Adrenal gland (tissue), 19 donors: ENCODE measurements around the gene PSORS1C1. TPM values are rescaled to one million over a fixed set of nuclear protein-coding genes. Genes with fewer than 3 reads are reported as not detected.
"Not testable (repeated sequence)": the region's sequence is repeated elsewhere in the genome, so short reads cannot be mapped to it uniquely, and the experiment has no call there.

ENCODE experiments used
- DNase-seq, 7 donors: peaks; one replicate each; pipeline ENCODE4 v3.0.0-alpha.2; 2019 to 2020
- H3K27ac ChIP-seq, 5 donors: fragments of 200-600 bp; sonication (generic) in 4 of 5; 1 replicate in 3 of 5; 2 replicates in 2 of 5; pipeline versions ENCODE4 v1.5.1 to v1.8.0; 2016 to 2020; ENCODE audit warnings: mild to moderate bottlenecking in 1 of 5
- H3K27me3 ChIP-seq: fragments of 200-600 bp; 2 replicates; pipeline ENCODE4 v1.8.0; 2021
- H3K36me3 ChIP-seq, 2 donors: fragments of 200-600 bp; replicated peaks in 1 of 2; 1 replicate in 1 of 2; 2 replicates in 1 of 2; pipeline versions ENCODE4 v1.5.1 to v1.8.0; 2018 to 2022
- H3K4me1 ChIP-seq, 2 donors: fragments of 200-600 bp; replicated peaks in 1 of 2; 1 replicate in 1 of 2; 2 replicates in 1 of 2; pipeline versions ENCODE4 v1.5.1 to v1.8.0; 2018 to 2021
- H3K4me3 ChIP-seq, 4 donors: fragments of 200-600 bp; sonication (generic) in 3 of 4; one replicate each; pipeline ENCODE4 v1.5.1; 2016 to 2018
- H3K9me3 ChIP-seq, 3 donors: fragments of 200-600 bp; sonication (generic) in 1 of 3; replicated peaks in 1 of 3; 1 replicate in 2 of 3; 2 replicates in 1 of 3; pipeline versions ENCODE4 v1.5.1 to v1.8.0; 2016 to 2021
- CTCF ChIP-seq, 6 experiments: fragments of 450-650 bp in 4 of 6; fragments of 200-600 bp in 2 of 6; sonication (generic) in 1 of 6; IDR thresholded peaks; 1 replicate in 5 of 6; 2 replicates in 1 of 6; pipeline versions ENCODE4 v1.5.1 to v1.8.0; 2016 to 2021; ENCODE audit warnings: antibody characterized with exemption in 6 of 6, mild to moderate bottlenecking in 2 of 6, moderate library complexity in 1 of 6
- POLR2A ChIP-seq, 2 donors: fragments of 450-650 bp; IDR thresholded peaks; one replicate each; pipeline ENCODE4 v1.6.1; 2017; ENCODE audit warnings: antibody characterized with exemption in 2 of 2, mild to moderate bottlenecking in 2 of 2, moderate library complexity in 1 of 2
- WGBS, 4 donors: extraction: QIAGEN DNeasy Blood & Tissue Kit in 2 of 4; methylation state at CpG; one replicate each; pipeline versions ENCODE4 v1.1.5 to v1.1.7; 2013 to 2017; 5-methylcytosine and 5-hydroxymethylcytosine counted together
- intact Hi-C, 2 donors: fragments of 100-400 bp; cut with DNase I; formaldehyde crosslinking; loops; one replicate each; pipeline versions ENCODE4 v1.14.1 to v1.15.0; 2022 to 2023
- long read RNA-seq, 10 donors: library from polyadenylated mRNA in 3 of 10; unstranded in 2 of 10; stranded (forward) in 1 of 10; transcript quantifications; one replicate each; pipeline ENCODE4 v2.0.0 and lab custom pipeline, GENCODE V29; 2021 to 2026
- polyA plus RNA-seq, 3 donors: library from polyadenylated mRNA; stranded (reverse); fragments of 200-250 nt in 2 of 3; fragments of 350-450 nt in 1 of 3; fragmentation: Illumina TruSeq in 1 of 3; extraction: RNeasy Lipid Tissue Mini Kit (QIAGEN cat#74804) in 1 of 3; gene quantifications; one replicate each; pipeline ENCODE4 v1.2.3, GENCODE V29; 2013 to 2014
- total RNA-seq, 9 donors: library from RNA; depleted of rRNA in 4 of 9; stranded (reverse); fragments of >200 nt in 4 of 9; fragments of 120-200 nt in 1 of 9; fragmentation: NEBNext Ultra II Directional in 1 of 9; extraction: Animal tissue kit (Norgen Biotek cat#: 25700) in 1 of 9; gene quantifications; one replicate each; pipeline versions ENCODE4 v1.1.0 to v1.2.4, GENCODE V29; 2013 to 2023
- donor health status: healthy with polysubstance abuse.
- donor health status: Bipolar disorder and iron deficiency.
- donor health status: DM: yes; HTN: yes; CAD: no.
- donor health status: DM: no; HTN: no; CAD: no.
- donor health status: DM: no; HTN: no; CAD: no.
- donor health status: DM: yes; HTN: yes; CAD: no.

The PSORS1C1 gene
- total RNA-seq (1 to 10 TPM in 3 of 9 donors, under 1 TPM in 6; 0.06 to 2.3 (median 0.52) TPM), polyA plus RNA-seq (1 to 10 TPM in 2 of 3 donors, under 1 TPM in 1; 0.60 to 5.1 (median 1.9) TPM)
- long read RNA-seq, donor 1 = 0 reads
- long read RNA-seq, donor 2 = 0 reads
- long read RNA-seq, donor 3 = 0 reads
- long read RNA-seq, donor 4 = 0 reads
- long read RNA-seq, donor 5, partial matches to known transcripts = 0 of 1 reads
- long read RNA-seq, donor 5, other reads (novel, unspliced or antisense) = 0 of 1 reads
- long read RNA-seq, donor 6 = 0 reads
- long read RNA-seq, donor 7 = 0 reads
- long read RNA-seq, donor 8 = 0 reads
- long read RNA-seq, donor 9 = 0 reads
- long read RNA-seq, donor 10 = 0 reads

DNA sequence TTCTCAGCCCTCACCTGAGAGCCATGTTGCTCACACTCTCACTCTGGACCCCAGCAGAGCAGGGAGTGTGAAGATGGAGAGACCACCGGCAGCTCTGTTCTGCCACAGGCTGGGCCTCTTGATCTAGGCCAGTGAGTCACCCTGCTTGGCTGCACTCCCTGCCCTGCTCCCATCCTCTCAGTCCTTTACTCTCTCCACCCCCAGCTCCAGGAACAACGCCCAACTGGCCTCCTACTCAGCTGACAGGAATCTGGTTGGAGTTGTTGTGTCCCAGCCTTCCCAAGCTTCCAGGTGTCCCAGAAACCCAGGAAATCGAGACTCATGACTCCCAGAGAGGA is at the start of gene PSORS1C1:
Gene PSORS1C1 (plus strand): TSS at position 260 of the 338 bp plus-strand sequence. CDS start 14,833 bp downstream, outside the sequence.
- no peaks in the 10 kb centered on the region for H3K9me3 ChIP-seq
- peaks cover 4% of the 10 kb centered on the region for H3K27me3 ChIP-seq
- H3K36me3 ChIP-seq = no peaks in the 10 kb centered on the region
- peak within 1 kb of the TSS in 1 of 5 donors; percentile 68 for H3K27ac ChIP-seq
- 17 to 21% (median 20%) methylated on average over 3 of the region's 3 CpGs for WGBS, 4 donors
- H3K4me3 ChIP-seq = peak within 1 kb of the TSS in 1 of 4 donors; percentile 31
- DNase-seq = peak; percentile 77 to 91 (median 88)
- intact Hi-C loops = no loop called here
- TF ChIP-seq CTCF (IDR thresholded peaks at IDR 0.05) (no peak), POLR2A (IDR thresholded peaks at IDR 0.05) (no peak)
- H3K4me1 ChIP-seq = no peaks in the 10 kb centered on the region

- Histone ChIP-seq H3K27me3 (no peaks in the 10 kb centered on the region), H3K4me3 (no peak overlapping the region), H3K27ac (no peak overlapping the region), H3K36me3 (no peaks in the 10 kb centered on the region), H3K4me1 (no peaks in the 10 kb centered on the region), H3K9me3 (no peaks in the 10 kb centered on the region)
- intact Hi-C loops = no loop called here
- TF ChIP-seq POLR2A (IDR thresholded peaks at IDR 0.05) (no peak), CTCF (IDR thresholded peaks at IDR 0.05) (no peak)
- 21 to 77% (median 41%) methylated on average over 2 of the region's 2 CpGs for WGBS, 4 donors
- no peak for DNase-seq
Measured at GRCh38 chr6:31065556-31065955, 49.0 kb upstream of the PSORS1C1 start.

GRCh38 chr6:31067028-31067427 is 47.6 kb upstream of the PSORS1C1 start:
- DNase-seq, H3K4me3 ChIP-seq, H3K4me1 ChIP-seq, H3K9me3 ChIP-seq, H3K27ac ChIP-seq, H3K36me3 ChIP-seq, H3K27me3 ChIP-seq, intact Hi-C loops: not testable (repeated sequence)
- 85 to 96% (median 88%) methylated on average over 7 to 25 of the region's 32 CpGs for whole genome bisulfite sequencing, 4 donors

GRCh38 chr6:31067891-31068668 is 46.5 kb upstream of the PSORS1C1 start:
- DNase-seq, H3K4me3 ChIP-seq, H3K36me3 ChIP-seq, H3K4me1 ChIP-seq, H3K27ac ChIP-seq, intact Hi-C loops, H3K9me3 ChIP-seq, H3K27me3 ChIP-seq: not testable (repeated sequence)
- WGBS, 4 donors = 72 to 81% (median 78%) methylated on average over 5 to 6 of the region's 11 CpGs

- peak; percentile 74 to 93 (median 79) for DNase-seq
- Histone ChIP-seq H3K9me3 (no peaks in the 10 kb centered on the region), H3K27ac (no peak overlapping the region), H3K4me3 (no peak overlapping the region), H3K36me3 (no peaks in the 10 kb centered on the region), H3K4me1 (peaks cover 10 to 11% of the 10 kb centered on the region in 2 donors), H3K27me3 (no peaks in the 10 kb centered on the region)
- intact Hi-C loops = no loop called here
- TF ChIP-seq POLR2A (IDR thresholded peaks at IDR 0.05) (no peak), CTCF (IDR thresholded peaks at IDR 0.05) (peak; percentile 71 to 90 (median 84))
- 38 to 46% (median 42%) methylated on average over 12 to 13 of the region's 13 CpGs for WGBS, 4 donors
Measured at GRCh38 chr6:31068669-31069340, 45.8 kb upstream of the PSORS1C1 start.
